Kidney epithelial cell (primary cell): ENCODE results near the gene PCSK2. TPM values are rescaled to one million over a fixed set of nuclear protein-coding genes. Genes with fewer than 3 reads are reported as not detected.

Experiments used
- DNase-seq: peaks from one replicate; pipeline ENCODE4 v3.0.0-alpha.2; 2010; ENCODE audit warnings: low read depth
- H3K27me3 ChIP-seq: 2 replicates; pipeline ENCODE4 v1.6.0; 2011; ENCODE audit warnings: low read length; ENCODE audit not compliant: control insufficient read depth, insufficient read depth
- H3K36me3 ChIP-seq: 2 replicates; pipeline ENCODE4 v1.5.1; 2011; ENCODE audit warnings: low read length; ENCODE audit not compliant: control insufficient read depth, insufficient read depth
- H3K4me3 ChIP-seq: 2 replicates; pipeline ENCODE4 v1.5.1; 2011; ENCODE audit warnings: low read depth, mild to moderate bottlenecking, control low read depth, low read length
- total RNA-seq: library from RNA; depleted of rRNA; stranded (reverse); fragments of >200 nt; gene quantifications from 2 replicates; pipeline ENCODE4 v1.2.3, GENCODE V29; 2015
- TF ChIP-seq, protein P1 (sequence below): IDR thresholded peaks from 2 replicates; pipeline ENCODE4 v1.5.1; 2011; ENCODE audit warnings: mild to moderate bottlenecking, moderate library complexity, low read length, control low read depth, inconsistent platforms; ENCODE audit not compliant: insufficient read depth, poor library complexity, severe bottlenecking

PCSK2 gene
- total RNA-seq, 1 donor from 2014 or later, result 0.04 TPM

DNA sequence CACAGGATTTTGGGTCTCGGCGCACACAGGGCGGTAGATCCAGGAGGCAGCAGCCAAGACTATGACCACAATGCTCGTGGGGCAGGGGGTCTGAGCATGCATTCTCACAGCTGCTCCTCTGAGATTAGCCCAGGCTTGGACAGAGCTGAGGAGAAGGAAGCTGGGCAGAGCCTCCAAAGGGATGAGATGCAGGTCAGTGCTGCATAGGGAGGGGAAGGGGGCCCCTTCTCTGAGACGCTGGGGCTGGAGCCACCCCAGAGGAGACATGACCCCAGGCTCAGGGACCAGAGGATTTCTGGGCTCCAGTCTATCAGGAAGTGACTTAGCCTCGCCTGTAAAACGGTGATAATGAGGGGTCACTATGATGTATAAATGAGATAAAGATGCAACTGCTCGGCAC lies 210.4 kb downstream of the PCSK2 start:
- H3K27me3 ChIP-seq, result peaks cover 2% of the 10 kb centered on the region
- TF ChIP-seq, protein P1, sequence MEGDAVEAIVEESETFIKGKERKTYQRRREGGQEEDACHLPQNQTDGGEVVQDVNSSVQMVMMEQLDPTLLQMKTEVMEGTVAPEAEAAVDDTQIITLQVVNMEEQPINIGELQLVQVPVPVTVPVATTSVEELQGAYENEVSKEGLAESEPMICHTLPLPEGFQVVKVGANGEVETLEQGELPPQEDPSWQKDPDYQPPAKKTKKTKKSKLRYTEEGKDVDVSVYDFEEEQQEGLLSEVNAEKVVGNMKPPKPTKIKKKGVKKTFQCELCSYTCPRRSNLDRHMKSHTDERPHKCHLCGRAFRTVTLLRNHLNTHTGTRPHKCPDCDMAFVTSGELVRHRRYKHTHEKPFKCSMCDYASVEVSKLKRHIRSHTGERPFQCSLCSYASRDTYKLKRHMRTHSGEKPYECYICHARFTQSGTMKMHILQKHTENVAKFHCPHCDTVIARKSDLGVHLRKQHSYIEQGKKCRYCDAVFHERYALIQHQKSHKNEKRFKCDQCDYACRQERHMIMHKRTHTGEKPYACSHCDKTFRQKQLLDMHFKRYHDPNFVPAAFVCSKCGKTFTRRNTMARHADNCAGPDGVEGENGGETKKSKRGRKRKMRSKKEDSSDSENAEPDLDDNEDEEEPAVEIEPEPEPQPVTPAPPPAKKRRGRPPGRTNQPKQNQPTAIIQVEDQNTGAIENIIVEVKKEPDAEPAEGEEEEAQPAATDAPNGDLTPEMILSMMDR, result no peak

DNA sequence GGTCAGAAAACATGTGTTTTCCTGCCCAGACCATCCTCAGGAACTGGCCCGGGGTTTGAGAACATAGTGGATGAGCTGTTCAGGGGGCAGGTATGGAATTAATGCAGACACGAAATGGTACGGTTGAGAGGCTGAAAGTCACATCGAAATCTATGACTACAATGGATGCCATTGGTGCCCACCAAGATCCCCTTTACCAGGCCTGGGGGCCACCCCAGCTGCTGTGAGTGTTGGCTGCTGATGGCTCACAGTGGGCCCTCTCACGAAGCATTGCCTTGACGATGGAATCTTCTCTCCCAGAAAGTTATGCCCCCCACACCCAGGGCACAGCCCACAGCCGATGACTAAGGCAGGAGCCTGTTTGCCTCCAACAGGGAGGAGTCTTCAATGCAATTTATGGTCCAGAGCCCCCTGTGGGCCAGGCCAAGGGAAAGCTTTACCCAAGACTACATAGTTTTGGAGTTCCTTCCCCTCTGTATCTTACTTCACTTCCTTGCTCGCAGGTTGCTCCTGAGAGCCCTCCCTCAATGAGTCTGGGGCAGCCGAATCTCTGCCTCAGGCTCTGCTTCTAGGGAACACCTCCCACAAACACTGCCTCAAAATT lies 211.7 kb downstream of the PCSK2 start:
- H3K36me3 ChIP-seq, result no peaks in the 10 kb centered on the region
- TF ChIP-seq, protein P1, result peak; percentile 9
- no peak overlapping the region for H3K4me3 ChIP-seq
- H3K27me3 ChIP-seq, result peaks cover 2% of the 10 kb centered on the region
- no peak for DNase-seq

More for the DNA sequence above, 210.4 kb downstream of the PCSK2 start:
- DNase-seq, result no peak
- Histone ChIP-seq H3K4me3 (no peak overlapping the region), H3K36me3 (no peaks in the 10 kb centered on the region)

DNA sequence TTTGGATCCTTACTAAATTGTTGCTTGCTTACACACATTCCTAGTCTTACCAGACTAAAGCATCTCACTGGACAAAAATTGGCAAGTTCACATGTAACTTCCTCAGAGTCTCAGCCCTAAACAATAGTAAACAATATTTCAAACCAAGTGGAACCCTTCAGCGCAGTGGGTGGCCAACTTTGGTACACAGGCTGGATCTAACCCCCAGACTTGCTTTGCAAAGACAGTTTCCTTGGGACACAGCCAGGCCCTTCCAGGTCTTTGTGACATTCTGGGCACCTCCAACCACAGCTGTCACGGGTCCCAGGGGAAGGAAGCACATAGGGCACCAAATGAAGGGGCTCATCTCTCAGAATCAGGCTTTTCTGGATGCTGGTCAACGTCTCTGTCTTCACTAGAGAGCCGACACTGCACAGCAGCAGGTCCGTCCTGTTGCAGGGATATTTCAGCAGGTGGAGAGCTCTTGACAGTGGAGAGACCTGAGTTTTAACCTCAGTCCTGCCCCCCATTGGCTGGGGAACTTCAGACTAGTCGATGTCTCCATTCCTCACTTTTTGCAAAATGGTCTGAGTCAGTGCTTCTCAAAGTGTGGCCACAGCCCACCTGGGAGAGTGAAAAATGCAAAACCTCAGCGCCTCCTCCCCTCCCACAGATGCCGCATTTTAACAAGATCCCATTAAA lies 212.9 kb downstream of the PCSK2 start:
- DNase-seq, result no peak
- H3K4me3 ChIP-seq, result no peak overlapping the region
- no peaks in the 10 kb centered on the region for H3K36me3 ChIP-seq
- TF ChIP-seq, protein P1, result no peak
- H3K27me3 ChIP-seq, result peaks cover 2% of the 10 kb centered on the region

DNA sequence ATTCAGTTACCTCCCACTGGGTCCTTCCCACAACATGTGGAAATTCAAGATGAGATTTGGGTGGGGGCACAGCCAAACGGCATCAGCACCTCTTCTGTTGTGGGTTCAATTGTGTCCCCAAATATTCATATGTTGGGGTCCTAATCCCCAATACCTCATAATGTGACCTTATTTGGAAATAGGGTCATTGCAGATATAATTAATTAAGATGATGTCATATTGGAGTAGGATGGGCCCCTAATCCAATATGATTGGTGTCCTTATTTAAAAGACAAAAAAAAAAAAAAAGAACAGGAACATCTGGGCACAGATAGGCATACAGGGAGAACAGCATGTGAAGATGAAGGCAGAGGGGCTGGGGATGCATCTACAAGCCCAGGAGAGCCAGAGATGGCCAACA lies 214.9 kb downstream of the PCSK2 start:
- no peaks in the 10 kb centered on the region for H3K36me3 ChIP-seq
- H3K4me3 ChIP-seq, result no peak overlapping the region
- peaks cover 9% of the 10 kb centered on the region for H3K27me3 ChIP-seq
- TF ChIP-seq, protein P1, result no peak
- DNase-seq, result no peak

DNA sequence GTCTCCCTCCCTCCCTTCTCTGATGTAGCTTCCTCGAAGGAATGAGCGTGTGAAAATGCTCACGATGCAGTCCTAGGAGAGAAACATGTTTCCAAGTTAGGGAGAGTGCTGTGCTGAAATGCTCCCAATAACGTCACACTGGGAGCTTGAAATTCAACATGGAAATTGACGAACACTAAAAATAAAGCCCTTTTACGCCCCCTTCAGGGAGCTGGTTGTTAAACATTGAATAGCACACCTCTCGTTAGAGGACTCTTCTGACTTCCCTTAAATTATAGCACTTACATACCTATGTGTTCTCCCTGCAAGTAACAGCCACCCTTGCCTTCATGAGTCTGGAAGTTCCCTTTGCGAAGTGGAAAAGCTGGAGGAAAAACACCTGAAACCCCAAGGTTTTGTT lies 215.7 kb downstream of the PCSK2 start:
- no peaks in the 10 kb centered on the region for H3K36me3 ChIP-seq
- H3K4me3 ChIP-seq, result no peak overlapping the region
- TF ChIP-seq, protein P1, result peak; percentile 8
- peaks cover 9% of the 10 kb centered on the region for H3K27me3 ChIP-seq
- no peak for DNase-seq
